Fibroblast of skin of scalp (primary cell): ENCODE data around the gene BCAS3.
A peak's percentile ranks its signal among the peaks of the same experiment; 100 is the strongest.

Experiments used
- DNase-seq: peaks from one replicate; pipeline ENCODE4 v3.0.0-alpha.2; 2013

BCAS3 gene

DNA sequence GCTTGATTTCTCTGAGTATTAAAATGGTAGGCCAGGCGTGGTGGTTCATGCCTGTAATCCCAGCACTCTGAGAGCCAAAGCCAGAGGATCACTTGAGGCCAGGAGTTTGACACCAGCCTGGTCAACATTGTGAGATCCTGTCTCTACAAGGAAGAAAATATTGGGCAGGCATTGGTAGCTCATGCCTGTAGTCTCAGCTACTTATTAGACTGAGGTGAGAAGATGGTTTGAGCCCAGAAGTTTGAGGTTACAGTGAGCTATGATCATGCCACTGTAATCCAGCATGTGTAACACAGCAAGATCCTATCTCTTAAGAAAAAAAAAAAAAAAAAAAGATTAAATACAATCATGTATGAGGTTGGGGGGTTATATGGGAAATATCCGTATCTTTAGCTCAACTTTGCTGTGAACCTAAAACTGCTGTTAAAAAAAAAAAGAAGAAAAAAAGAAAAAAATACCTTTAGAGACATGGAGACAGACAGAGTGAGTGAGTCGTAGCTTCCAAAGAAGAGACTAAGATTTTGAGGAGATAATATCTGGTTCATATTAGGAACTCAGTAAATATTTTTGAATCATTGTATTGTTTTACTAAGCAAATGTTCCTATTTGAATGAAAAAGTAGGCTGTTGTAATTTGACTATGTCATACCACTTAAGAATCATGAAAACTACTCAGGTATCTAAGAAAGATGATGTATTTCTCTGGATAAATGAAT lies 396.3 kb downstream of the BCAS3 start:
- no peak for DNase-seq

- DNase-seq: no peak
Measured at GRCh38 chr17:61075988-61076387, 398.3 kb downstream of the BCAS3 start.

GRCh38 chr17:61076621-61077031 lies 399.0 kb downstream of the BCAS3 start:
- DNase-seq: peak; percentile 40

GRCh38 chr17:61081959-61082358 lies 404.3 kb downstream of the BCAS3 start:
- DNase-seq: no peak

- DNase-seq: no peak
Measured at GRCh38 chr17:61084260-61084659, 406.6 kb downstream of the BCAS3 start.

DNA sequence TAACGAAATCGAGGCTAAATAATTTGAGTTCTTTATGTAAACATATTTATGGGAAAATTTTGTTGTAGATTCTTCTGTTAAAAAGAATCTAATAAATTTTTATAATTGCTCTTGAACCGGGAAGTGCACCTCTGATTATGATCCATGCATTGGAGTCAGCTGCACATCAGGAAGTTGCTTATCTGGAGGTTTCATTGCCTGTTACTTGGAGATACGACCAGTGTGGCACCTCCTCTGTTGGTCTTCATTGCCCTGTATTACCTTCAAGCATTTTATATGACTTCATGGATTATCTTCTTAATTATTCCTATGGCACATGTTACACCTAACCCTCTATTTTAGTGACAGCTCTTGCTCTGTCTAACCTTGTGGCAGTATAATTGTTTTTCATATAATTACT lies 409.4 kb downstream of the BCAS3 start:
- no peak for DNase-seq

DNA sequence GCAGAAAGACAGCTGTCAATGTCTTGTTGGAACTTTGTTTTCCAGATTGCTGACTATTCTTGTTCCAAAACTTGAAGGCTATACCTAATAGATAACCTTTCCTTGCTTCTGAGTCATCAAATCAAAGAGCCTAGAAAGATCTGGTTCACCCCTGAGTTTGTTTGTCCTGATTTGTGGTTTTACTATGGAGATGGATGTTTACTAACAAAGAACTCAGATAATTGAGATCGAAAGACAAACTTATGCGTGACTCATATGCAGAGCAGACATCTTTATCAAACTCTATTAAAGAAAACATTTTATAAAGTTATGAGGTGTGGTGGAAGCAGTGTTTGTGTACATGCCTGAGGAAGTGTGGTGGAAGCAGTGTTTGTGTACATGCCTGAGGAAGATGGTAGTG lies 410.9 kb downstream of the BCAS3 start:
- DNase-seq: no peak

DNA sequence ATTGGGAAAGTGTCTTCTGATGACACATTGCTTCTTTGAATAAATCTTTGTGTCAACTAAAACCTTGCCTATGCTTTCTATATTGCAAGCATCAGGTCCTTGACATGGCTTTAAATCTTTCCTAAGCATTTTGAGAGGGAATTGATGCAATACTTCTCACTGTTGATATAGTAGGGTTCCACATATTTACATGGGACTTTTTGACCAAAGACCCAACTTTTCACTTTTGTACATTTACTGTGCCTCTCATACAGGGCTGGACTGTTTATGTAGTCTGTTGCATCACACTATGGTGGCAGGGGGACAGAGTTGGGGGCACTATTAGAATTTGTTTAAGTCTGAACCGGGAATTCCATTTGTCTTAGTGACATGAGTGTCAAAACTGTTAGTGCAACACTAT lies 413.4 kb downstream of the BCAS3 start:
- no peak for DNase-seq

GRCh38 chr17:61097781-61098180 lies 420.1 kb downstream of the BCAS3 start:
- no peak for DNase-seq

DNA sequence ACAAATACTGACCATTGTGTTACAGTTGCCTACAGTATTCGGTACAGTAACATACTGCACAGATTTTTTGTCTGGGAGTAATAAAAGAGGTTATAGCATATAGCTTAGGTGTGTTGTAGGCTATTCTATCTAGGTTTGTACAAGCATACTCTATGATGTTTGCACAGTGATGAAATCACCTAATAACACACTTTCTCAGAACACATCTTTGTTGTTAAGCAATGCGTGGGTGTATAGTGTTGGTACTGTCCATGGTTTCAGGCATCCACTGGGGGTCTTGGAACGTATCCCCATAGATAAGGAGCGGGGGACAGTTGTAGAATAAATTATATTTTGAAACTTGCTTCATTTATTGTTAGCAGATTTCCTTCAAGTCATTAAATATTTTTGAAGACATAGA lies 428.7 kb downstream of the BCAS3 start:
- DNase-seq: no peak

DNA sequence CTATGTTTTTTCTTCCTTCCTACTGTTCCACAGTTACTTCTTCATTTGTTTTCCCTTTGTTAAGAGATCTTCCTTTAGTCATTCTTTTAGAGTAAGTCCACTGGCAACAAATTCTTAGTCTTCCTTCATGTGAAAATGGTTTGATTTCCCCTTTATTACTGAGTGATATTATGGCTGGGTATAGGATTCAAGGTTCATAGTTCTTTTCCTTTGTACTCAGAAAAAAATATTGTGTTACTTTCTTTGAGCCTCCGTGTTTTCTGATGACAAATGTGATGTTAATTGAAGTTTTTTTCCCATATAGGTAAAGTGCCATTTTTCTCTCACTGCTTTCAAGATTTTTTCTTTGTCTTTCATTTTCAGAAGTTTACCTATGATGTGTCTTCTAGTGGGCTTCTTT lies 438.9 kb downstream of the BCAS3 start:
- no peak for DNase-seq

DNA sequence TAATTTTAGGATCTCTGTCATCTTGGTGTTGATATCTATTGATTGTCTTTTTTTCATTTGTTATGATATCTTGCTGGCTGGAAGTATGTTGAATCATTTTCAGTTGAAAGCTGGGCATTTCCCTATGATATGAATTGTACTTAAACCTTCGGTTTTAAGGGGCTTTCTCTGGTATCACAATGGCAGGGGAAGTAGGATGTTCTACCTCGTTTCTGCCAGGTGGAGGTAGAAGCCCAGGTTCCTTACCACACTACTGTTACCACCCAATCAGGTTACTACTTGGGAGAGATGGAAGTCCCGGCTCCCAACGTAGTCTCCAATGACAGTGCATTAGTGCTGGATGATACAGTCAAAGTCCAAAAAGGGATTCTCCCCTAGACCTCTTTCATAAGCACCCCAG lies 440.3 kb downstream of the BCAS3 start:
- no peak for DNase-seq

DNA sequence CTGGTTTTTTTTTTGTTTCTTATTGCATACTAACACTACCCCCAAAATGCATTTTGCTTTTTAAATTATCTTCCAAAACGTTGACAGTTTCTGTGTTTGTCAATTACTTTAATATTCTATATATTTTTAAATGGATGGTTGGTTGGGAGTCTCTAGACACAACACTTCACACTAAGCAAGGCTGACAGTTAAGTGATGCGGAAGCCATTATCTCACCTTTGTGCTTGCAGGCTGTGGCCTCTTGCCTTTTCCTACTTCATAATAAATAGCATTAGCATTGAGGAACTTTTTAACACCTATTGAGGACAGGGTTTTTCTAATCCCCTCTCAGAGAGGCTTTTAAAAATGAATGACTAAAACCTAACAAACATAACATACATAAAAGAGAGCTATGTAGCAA lies 441.2 kb downstream of the BCAS3 start:
- DNase-seq: no peak

- peak; percentile 31 for DNase-seq
Measured at GRCh38 chr17:61122326-61122913, 444.8 kb downstream of the BCAS3 start.

GRCh38 chr17:61124562-61124961 lies 446.9 kb downstream of the BCAS3 start:
- DNase-seq: no peak

GRCh38 chr17:61126473-61127249 lies 449.0 kb downstream of the BCAS3 start:
- no peak for DNase-seq

GRCh38 chr17:61127960-61128359 lies 450.3 kb downstream of the BCAS3 start:
- DNase-seq: peak; percentile 27

- peak; percentile 25 for DNase-seq
Measured at GRCh38 chr17:61128661-61129115, 451.0 kb downstream of the BCAS3 start.

GRCh38 chr17:61129267-61130254 lies 451.9 kb downstream of the BCAS3 start:
- DNase-seq: no peak

DNA sequence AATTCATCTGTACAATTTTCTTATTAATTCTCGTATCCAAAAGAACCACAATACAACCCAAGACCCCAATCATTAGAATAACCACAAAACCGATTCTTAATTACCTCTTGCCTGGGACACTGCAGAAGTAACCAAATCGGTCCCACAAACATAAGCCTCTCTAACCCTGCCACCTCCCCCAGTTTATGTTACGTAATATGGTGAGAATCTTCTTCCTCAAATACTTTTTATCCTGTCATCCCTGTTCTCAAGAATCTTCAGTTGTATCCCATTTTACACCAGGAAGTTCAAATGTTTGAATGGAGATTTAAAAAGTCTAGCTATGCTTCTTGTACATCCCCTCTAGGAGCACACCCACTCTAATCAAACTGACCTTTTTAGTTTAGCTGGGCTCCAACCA lies 452.7 kb downstream of the BCAS3 start:
- DNase-seq: no peak

DNA sequence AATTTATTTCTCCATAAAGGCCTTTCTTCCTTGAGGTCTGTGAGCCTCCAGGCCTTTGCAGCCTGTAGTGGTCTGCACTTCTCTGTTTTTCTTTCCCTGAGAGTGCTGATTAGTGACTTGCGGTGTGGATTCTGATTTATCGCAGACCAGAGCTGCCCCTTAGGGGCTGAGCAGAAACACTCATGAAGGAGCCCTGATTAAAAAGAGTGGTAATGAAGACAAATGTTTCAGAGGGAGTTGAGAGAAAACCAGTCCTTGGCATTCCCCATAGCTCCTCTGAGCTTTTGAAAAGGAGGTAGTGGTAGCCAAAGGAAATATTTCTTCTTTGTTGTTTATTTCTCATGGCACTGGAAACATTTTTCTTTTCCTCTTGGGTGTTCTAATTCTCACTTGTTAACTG lies 453.9 kb downstream of the BCAS3 start:
- no peak for DNase-seq

DNA sequence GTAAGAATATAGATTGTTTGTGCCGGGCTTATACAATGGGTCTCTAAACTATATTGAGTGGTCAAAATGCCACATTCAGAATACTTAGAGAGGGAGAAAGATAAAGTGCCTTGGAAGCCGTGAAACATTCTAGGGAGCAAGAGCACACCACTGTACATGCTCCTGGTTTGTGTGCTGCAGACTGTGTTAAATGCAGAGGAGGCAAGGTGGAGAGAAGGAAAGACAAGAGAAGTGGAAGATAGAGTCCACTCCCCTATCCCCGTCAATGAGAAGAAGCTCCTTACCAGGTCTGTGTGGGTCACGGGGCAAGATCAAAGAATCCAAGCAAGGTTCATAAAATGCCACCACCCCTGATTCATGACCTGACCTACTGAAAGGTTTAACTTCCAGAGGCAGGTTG lies 454.9 kb downstream of the BCAS3 start:
- DNase-seq: no peak

GRCh38 chr17:61133853-61134252 lies 456.2 kb downstream of the BCAS3 start:
- DNase-seq: no peak
